HCT116 (cell line): ENCODE measurements around the gene NLRC5. TPM values are rescaled to one million over a fixed set of nuclear protein-coding genes. Genes with fewer than 3 reads are reported as not detected.

Experiments used
- ATAC-seq: fragments of 200-7000 bp; cut with Tn5 transposase; 2 replicates; pipeline ENCODE4 v1.9.1; 2020; ENCODE audit warnings: mild to moderate bottlenecking, moderate library complexity
- BruUV-seq: library from RNA; stranded (reverse); fragments of 400-500 nt; replicated peaks from 2 replicates; lab custom pipeline; 2021; lab: Mats Ljungman, UMichigan
- CTCF ChIA-PET: fragments of 300-600 bp; sonication (Branson Sonifier 250); formaldehyde crosslinking; loops from one replicate; lab custom pipeline; 2021; ENCODE audit warnings: antibody characterized with exemption; lab: Charles Lee
- POLR2A ChIA-PET: fragments of 300-600, 350-600 bp; sonication (Branson Sonifier 250); formaldehyde crosslinking; loops from one replicate; lab custom pipeline; 2021; ENCODE audit warnings: antibody characterized with exemption; lab: Charles Lee
- RAD21 ChIA-PET, 2 experiments: fragments of 300-600 bp; sonication (Branson Sonifier 250); formaldehyde crosslinking; loops; one replicate each; lab custom pipeline; 2023; ENCODE audit warnings: low total read pairs in 2 of 2; ENCODE audit not compliant: uncharacterized antibody in 2 of 2, unreplicated experiment in 2 of 2, low non-redundant PET in 1 of 2; lab: Charles Lee
- DNase-seq: peaks from one replicate; pipeline ENCODE4 v3.0.0-alpha.2; 2010; ENCODE audit warnings: low read depth, low spot score
- H2AFZ ChIP-seq: fragments of 200-600 bp; shearing (Covaris generic), sonication (generic); 2 replicates; pipeline ENCODE4 v1.6.1; 2017; ENCODE audit warnings: low read depth, mixed run types, mixed read lengths, antibody characterized with exemption, low read length; ENCODE audit not compliant: poor library complexity, severe bottlenecking
- H3K27ac ChIP-seq: 2 replicates; pipeline ENCODE4 v1.5.1; 2012; ENCODE audit warnings: low read depth, low read length
- H3K27me3 ChIP-seq: fragments of 200-600 bp; sonication (generic); 2 replicates; pipeline ENCODE4 v1.6.1; 2016; ENCODE audit warnings: mixed run types, low read length, mixed read lengths; ENCODE audit not compliant: insufficient read depth
- H3K36me3 ChIP-seq, 2 experiments: fragments of 200-500 bp in 1 of 2; fragments of 200-600 bp in 1 of 2; sonication (Bioruptor generic) in 1 of 2; sonication (generic) in 1 of 2; 2 replicates each; pipeline versions ENCODE4 v1.5.1 to v1.6.1; 2014 to 2016; ENCODE audit warnings: low read length in 2 of 2, inconsistent platforms in 1 of 2, mixed read lengths in 1 of 2, mixed run types in 1 of 2; ENCODE audit not compliant: insufficient read depth in 2 of 2, control insufficient read depth in 1 of 2
- H3K4me1 ChIP-seq, 2 experiments: fragments of 200-600 bp in 1 of 2; sonication (generic) in 1 of 2; 2 replicates each; pipeline versions ENCODE4 v1.5.1 to v1.6.1; 2012 to 2017; ENCODE audit warnings: low read length in 2 of 2, inconsistent platforms in 1 of 2, mild to moderate bottlenecking in 1 of 2, mixed read lengths in 1 of 2, mixed run types in 1 of 2, moderate library complexity in 1 of 2; ENCODE audit not compliant: insufficient read depth in 2 of 2, control insufficient read depth in 1 of 2
- H3K4me2 ChIP-seq: fragments of 200-600 bp; sonication (generic); 2 replicates; pipeline ENCODE4 v1.6.1; 2017; ENCODE audit warnings: mixed run types, low read length, mixed read lengths
- H3K4me3 ChIP-seq, 2 experiments: fragments of 200-600 bp in 1 of 2; sonication (generic) in 1 of 2; replicated peaks in 1 of 2; 2 replicates each; pipeline ENCODE4 v1.5.1; 2011 to 2016; ENCODE audit warnings: low read length in 2 of 2, control low read depth in 1 of 2, low read depth in 1 of 2, mild to moderate bottlenecking in 1 of 2, mixed read lengths in 1 of 2, mixed run types in 1 of 2
- H3K79me2 ChIP-seq: fragments of 200-600 bp; sonication (generic); 2 replicates; pipeline ENCODE4 v1.6.1; 2017; ENCODE audit warnings: mild to moderate bottlenecking, mixed run types, low read length, moderate library complexity, mixed read lengths; ENCODE audit not compliant: insufficient read depth
- H3K9ac ChIP-seq: fragments of 200-600 bp; sonication (generic); 2 replicates; pipeline ENCODE4 v1.6.1; 2016; ENCODE audit warnings: low read length, mixed read lengths
- H3K9me2 ChIP-seq: fragments of 200-600 bp; sonication (generic), shearing (Covaris generic); 2 replicates; pipeline ENCODE4 v1.6.1; 2017; ENCODE audit warnings: mixed run types, mild to moderate bottlenecking, moderate library complexity; ENCODE audit not compliant: insufficient read depth
- H3K9me3 ChIP-seq, 2 experiments: fragments of 200-500 bp in 1 of 2; fragments of 200-600 bp in 1 of 2; sonication (Bioruptor generic) in 1 of 2; sonication (generic) in 1 of 2; 2 replicates each; pipeline ENCODE4 v1.6.1; 2014 to 2017; ENCODE audit warnings: low read length in 2 of 2, mixed read lengths in 2 of 2, inconsistent platforms in 1 of 2, low read depth in 1 of 2, mild to moderate bottlenecking in 1 of 2, mixed run types in 1 of 2, moderate library complexity in 1 of 2; ENCODE audit not compliant: control insufficient read depth in 1 of 2, insufficient read depth in 1 of 2
- H4K20me1 ChIP-seq: fragments of 200-600 bp; sonication (generic), shearing (Covaris generic); 2 replicates; pipeline ENCODE4 v1.6.1; 2017; ENCODE audit warnings: mixed run types, mild to moderate bottlenecking, moderate library complexity; ENCODE audit not compliant: insufficient read depth
- CBX3 ChIP-seq: IDR thresholded peaks from 2 replicates; pipeline ENCODE4 v1.6.1; 2012; ENCODE audit warnings: low read depth
- EGR1 ChIP-seq: IDR thresholded peaks from 2 replicates; pipeline ENCODE4 v1.6.1; 2012; ENCODE audit warnings: low read depth
- POLR2AphosphoS5 ChIP-seq: IDR thresholded peaks from 2 replicates; pipeline ENCODE4 v1.6.1; 2011; ENCODE audit warnings: mild to moderate bottlenecking, low read depth, low read length, moderate library complexity
- SIN3A ChIP-seq: IDR thresholded peaks from 2 replicates; pipeline ENCODE4 v1.6.1; 2012; ENCODE audit warnings: low read depth
- SRF ChIP-seq: IDR thresholded peaks from 2 replicates; pipeline ENCODE4 v1.6.1; 2012; ENCODE audit warnings: low read depth
- YY1 ChIP-seq: IDR thresholded peaks from 2 replicates; pipeline ENCODE4 v1.6.1; 2011; ENCODE audit warnings: low read length, low read depth, moderate library complexity, mild to moderate bottlenecking; ENCODE audit not compliant: insufficient replicate concordance; ENCODE audit errors: extremely low read depth
- ZNF274 ChIP-seq: fragments of 200-500 bp; sonication (Bioruptor generic); IDR thresholded peaks from 2 replicates; pipeline ENCODE4 v1.6.1; 2014; ENCODE audit warnings: mild to moderate bottlenecking, low read depth, low read length, inconsistent platforms
- intact Hi-C: fragments of 100-400 bp; cut with micrococcal nuclease; formaldehyde crosslinking; loops from 2 replicates; pipeline ENCODE4 v1.10.0; 2022
- total RNA-seq: library from RNA; stranded (reverse); gene quantifications from one replicate; pipeline ENCODE4 v1.2.1, GENCODE V29; 2021; ENCODE audit not compliant: unreplicated experiment
- TF ChIP-seq, protein P1 (sequence below): IDR thresholded peaks from 2 replicates; pipeline ENCODE4 v1.6.1; 2011; ENCODE audit warnings: mild to moderate bottlenecking, low read length, moderate library complexity; ENCODE audit not compliant: insufficient replicate concordance; ENCODE audit errors: extremely low read depth

Gene NLRC5
- total RNA-seq, 1 experiment from 2014 or later: 10.4 TPM

DNA sequence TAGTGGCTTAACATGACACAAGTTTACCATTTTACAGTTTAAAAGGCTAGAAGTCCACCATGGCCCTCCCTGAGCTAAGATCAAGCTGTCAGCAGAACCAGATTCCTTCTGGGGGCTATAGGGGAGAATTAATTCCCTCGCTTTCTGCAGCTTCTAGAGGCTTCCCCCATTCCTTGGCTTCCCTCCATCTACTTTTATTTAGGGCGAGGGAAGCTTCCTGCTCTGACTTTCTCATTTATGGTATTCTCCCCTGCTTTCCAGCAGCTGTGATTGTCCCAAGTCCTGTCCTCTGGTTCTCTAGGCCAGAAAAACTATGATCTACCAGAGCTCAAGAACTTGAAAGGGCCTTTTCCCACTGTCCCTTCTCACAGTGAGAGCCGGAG lies 23.3 kb upstream of the NLRC5 start (continued):
- TF ChIP-seq, protein P1, sequence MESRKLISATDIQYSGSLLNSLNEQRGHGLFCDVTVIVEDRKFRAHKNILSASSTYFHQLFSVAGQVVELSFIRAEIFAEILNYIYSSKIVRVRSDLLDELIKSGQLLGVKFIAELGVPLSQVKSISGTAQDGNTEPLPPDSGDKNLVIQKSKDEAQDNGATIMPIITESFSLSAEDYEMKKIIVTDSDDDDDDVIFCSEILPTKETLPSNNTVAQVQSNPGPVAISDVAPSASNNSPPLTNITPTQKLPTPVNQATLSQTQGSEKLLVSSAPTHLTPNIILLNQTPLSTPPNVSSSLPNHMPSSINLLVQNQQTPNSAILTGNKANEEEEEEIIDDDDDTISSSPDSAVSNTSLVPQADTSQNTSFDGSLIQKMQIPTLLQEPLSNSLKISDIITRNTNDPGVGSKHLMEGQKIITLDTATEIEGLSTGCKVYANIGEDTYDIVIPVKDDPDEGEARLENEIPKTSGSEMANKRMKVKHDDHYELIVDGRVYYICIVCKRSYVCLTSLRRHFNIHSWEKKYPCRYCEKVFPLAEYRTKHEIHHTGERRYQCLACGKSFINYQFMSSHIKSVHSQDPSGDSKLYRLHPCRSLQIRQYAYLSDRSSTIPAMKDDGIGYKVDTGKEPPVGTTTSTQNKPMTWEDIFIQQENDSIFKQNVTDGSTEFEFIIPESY: no peak
- no peak for TF ChIP-seq SRF
- TF ChIP-seq POLR2AphosphoS5: no peak
- TF ChIP-seq EGR1: no peak
- TF ChIP-seq YY1: no peak

- POLR2A ChIA-PET: no interaction called here
- Histone ChIP-seq H3K79me2 (no peaks in the 10 kb centered on the region), H2AFZ (no peak overlapping the region), H3K27me3 (no peaks in the 10 kb centered on the region), H3K9me2 (no peaks in the 10 kb centered on the region), H4K20me1 (no peaks in the 10 kb centered on the region), H3K9me3 (no peaks in the 10 kb centered on the region), H3K9ac (no peak overlapping the region), H3K36me3 (no peaks in the 10 kb centered on the region), H3K4me2 (no peak overlapping the region), H3K4me1 (peaks cover 7 to 15% of the 10 kb centered on the region in 2 experiments; a peak in 3 of 4 replicates), H3K4me3 (no peak overlapping the region), H3K27ac (no peak overlapping the region)
- no TSS peak for BruUV-seq
- ATAC-seq (no peak), DNase-seq (no peak)
- RAD21 ChIA-PET: interaction anchor here in 1 of 2 experiments (0.7 kb wide), 1 partner anchor 17 kb away, joined by 3 read pairs; no protein-coding TSS in a partner anchor
- intact Hi-C loops: no loop called here
- CTCF ChIA-PET: interaction anchor here (0.7 to 1.2 kb wide), 2 partner anchors 10 to 14 kb away, joined by 3 read pairs; no protein-coding TSS in a partner anchor
- no peak for TF ChIP-seq SIN3A
- TF ChIP-seq ZNF274: no peak
- TF ChIP-seq CBX3: no peak
Measured at GRCh38 chr16:56967733-56968132, 21.6 kb upstream of the NLRC5 start.
